Limb (tissue), 2 donors: ENCODE data around the gene NXN.

ENCODE experiments used
- DNase-seq, 2 donors: peaks; one replicate each; pipeline ENCODE4 v3.0.0-alpha.2; 2016; ENCODE audit errors: extremely low spot score in 2 of 2

The NXN gene

DNA sequence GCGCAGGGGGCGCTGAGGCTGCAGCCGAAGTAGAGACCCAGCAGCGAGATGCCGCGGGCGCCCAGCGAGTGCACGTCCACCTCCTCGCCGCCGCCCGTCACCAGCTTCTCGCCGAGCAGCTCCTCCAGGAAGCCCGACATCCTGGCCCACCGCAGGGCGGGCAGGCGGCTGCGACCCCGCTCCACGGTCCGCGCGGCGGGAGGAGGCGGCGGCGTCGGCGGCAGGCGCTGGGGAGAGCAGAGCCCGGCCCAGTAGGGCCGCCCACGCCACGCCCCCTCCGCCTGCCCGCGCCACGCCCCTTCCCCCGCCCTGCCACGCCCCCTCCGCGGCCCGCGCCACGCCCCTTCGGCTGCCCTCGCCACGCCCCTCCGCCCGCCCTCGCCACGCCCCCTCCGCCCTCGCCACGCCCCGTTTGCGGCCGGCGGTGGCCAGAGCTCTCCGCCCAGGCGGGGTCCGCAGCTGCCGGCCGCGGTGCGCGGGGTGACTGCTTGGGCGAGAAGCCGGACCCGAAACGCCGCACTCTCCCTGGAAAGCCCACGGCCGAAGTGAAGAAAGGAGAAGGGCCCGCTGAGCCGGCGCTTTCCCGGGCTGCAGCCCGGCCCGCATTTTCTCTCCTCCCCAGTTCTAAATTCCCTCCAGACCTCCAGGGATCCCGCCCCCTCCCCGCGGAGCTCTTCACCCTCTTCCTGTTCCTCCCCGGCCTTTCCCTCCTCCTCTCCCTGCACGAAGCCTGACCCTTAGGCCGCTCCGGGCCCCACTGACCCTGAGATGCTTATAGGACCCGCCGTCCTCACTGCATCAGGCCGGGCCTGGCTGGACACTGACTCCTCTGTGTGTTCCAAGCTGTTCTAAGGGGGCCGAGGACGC lies at the start of gene NXN:
Gene NXN, minus strand, starts transcription at position 238 of the 867 bp plus-strand sequence.
- peak; percentile 90 to 98 for DNase-seq

DNA sequence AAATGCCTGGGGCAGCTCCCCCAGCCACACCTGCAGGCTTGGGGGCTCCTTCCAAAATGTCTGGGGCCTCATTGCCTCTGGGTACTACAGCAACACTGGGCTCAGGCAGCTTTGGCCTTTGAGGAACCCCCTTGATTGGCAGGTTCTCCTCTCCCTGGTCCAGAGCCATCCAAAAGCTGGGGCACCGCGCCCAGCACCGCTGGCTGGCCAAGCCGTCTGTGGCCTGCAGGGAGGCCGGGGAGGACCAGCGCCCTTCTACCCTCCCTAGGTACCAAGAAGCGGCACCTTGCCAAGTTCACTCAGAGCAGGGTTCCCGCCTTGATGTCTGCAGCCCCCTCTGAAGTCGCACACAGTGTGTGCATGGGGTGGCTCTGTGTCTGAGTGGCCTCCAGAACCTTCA lies 47.5 kb upstream of the NXN start:
- no peak for DNase-seq

DNA sequence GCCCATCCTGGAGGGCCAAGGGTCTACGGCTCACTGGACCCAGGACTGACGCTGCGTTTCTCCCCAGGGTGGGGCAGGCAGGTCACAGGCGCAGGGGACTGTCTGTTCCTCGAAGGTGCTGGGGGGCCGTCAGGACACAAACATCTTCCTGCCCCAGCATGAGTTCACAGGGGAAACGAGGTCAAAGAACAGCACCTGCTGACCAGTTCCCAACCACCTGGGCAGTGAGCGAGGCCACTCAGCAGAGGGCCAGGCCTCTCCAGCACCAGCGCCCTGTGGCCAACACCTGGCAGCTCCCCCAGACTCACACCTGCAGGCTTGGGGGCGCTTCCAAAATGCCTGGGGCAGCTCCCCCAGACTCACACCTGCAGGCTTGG lies 47.0 kb upstream of the NXN start:
- DNase-seq: no peak

DNA sequence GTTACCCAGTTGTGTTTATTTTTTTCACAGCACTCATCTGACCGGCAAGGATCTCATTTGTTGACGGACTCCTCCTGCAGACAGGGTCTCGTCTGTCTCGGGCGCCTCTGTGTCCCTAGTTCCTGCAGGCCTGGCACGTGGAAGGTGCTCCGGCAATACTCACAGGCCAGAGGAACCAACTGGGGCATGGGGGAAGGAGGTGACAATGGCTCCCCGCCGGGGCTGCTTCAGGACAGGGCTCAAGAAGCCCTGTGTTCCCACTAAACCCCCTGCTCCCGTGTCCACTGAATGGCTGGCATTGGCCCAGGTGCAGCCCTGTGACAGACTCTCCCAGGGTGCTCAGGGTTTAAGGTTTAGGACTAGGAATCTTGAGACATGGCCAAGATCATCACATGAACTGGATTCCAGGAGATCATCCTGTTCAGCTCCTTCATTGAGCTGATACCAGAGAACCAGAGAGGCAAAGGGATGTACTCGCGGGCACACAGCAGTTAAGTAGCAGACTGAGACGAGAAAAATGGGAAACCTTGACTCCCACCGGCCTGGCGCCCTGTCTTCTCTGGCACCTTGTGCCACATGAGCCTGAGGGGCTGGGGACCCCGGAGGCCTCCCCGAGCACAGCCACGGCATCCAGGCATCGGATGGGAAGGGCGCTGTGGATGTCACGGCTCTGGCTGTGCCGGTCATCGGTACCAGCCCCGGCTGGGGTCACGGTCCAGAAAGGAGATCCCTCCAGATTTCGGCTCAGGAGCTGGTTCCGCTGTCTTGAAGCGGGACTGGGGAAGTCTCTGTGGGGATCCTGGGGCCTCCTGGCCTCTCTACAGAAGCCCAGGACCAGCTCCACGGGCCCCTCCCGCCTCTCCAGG lies 46.4 kb upstream of the NXN start:
- DNase-seq: no peak

DNA sequence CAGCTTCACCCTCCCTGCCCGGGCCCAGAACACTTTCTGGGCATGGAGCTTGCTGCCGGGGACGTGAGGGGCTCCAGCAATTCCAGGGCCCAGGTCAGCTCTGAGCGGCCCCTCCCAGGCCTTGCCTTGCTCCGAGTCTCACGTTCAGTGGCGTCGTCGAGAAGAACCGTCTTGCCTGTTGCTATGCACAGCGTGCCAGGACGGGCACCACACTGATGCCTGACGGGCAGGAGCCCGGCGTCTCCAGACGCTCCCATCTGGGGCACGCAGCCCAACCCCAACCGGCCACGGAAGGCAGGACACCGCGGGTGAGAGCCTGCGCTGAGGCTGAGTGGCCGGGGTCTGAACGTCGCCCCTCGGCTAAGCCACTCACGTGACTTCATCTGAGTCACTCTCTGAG lies 44.5 kb upstream of the NXN start:
- DNase-seq: no peak

DNA sequence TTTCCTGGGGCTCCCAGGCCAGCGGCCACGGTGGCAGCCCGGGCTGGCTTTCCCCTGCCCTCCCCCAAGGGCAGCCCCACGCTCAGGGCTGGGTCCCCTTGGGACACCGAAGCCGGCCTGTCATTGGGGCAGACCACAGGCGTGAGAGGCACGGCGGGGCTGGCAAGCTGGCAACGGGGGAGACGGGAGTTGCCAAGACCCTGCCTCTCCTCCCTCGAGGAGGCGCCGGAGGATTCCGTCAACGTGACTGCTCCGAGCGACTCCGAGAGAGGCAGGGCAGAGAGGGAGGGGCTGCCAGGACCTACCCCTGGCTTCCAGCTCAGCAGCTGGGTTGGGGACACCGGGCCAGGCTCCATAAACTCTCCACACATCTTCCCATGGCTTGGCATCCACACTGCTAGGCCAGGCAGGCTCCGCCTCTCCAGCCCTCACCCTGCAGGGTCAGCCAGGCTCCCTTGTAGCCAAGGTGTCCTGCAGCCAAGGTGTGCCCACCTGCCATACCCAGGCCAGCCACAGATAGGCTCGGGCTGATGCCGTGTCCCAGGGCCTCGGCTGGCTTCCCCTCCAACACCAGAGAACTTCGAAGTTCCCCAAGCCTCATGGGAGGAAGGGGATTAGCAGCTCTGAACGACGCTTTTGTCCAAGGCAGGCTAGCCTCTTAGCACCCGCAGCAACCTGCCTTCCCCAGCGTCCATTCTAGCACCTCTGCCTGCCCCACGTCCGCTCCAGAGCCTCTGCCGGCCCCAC lies 42.9 kb upstream of the NXN start:
- DNase-seq: no peak

DNA sequence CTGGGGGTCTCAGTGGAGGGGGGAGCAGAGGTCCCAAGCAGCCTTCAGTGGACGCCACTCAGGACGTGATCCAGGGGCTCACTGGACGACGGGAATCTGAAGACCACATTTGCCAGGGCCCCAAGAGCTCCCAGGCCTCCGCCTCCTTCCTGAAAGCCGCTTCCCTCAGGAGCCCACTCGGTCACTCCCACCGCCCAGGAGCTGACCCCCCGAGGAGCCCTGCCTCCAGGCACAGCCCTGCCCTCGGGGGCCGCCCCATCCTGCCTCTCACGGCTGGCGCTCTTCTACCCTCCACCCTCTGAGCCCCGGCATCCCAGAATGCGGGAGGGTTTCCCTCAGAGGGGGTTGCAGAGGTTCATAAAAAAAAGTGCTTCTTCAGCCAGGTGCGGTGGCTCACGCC lies 41.6 kb upstream of the NXN start:
- no peak for DNase-seq

DNA sequence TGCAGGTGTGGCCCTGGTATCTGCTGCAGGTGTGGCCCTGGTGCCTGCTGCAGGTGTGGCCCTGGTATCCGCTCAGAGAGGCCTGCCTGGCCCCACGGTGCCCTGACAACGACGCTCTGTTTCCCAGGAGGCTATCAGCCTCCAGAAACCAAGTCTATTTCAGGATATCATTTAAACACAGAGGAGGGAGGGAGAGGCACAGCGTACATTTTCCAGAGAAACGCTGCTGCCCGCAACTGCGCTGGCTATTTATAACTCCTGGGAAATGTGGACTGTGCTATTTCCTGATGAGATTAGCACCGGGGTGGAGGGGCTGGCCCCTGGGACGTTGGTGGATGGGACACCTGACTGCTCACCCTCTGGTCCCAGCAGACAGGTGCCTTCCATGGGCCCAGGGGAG lies 39.9 kb upstream of the NXN start:
- no peak for DNase-seq

DNA sequence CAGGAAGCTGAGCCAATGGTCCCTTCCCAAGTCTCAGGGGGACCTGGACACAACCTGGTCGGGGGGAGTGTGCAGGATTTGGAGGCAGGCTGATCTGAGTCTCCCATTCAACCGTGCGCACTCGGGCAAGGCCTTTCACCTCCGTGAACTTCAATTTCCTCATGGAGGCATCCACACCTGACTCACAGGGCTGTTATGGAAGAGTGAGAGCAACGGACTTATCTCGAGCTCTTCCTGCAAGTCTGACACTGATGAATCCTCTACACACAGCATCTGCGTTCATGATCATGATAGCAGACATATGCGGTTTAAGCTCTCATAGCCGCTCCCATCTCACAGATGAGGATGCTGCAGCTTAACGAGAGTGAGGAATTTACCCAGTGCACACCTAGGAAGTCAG lies 39.0 kb upstream of the NXN start:
- no peak for DNase-seq

DNA sequence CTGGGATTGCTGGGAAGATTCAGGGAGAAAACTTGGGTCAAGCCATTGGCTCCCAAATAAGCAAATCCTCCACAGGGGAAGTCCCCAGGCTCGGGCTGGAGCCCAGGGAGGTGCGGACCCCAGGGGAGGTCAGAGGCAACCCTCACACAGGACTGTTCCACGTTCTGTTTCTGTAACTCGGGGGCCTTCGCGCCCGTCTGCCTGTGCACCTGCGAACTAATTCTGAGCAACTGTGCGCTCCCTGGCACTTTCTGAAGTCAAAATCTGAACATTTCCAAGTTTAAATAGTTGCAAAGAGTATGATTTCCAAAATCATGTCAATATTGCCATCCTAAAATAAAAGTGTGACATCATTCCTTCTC lies 34.1 kb upstream of the NXN start:
- no peak for DNase-seq

DNA sequence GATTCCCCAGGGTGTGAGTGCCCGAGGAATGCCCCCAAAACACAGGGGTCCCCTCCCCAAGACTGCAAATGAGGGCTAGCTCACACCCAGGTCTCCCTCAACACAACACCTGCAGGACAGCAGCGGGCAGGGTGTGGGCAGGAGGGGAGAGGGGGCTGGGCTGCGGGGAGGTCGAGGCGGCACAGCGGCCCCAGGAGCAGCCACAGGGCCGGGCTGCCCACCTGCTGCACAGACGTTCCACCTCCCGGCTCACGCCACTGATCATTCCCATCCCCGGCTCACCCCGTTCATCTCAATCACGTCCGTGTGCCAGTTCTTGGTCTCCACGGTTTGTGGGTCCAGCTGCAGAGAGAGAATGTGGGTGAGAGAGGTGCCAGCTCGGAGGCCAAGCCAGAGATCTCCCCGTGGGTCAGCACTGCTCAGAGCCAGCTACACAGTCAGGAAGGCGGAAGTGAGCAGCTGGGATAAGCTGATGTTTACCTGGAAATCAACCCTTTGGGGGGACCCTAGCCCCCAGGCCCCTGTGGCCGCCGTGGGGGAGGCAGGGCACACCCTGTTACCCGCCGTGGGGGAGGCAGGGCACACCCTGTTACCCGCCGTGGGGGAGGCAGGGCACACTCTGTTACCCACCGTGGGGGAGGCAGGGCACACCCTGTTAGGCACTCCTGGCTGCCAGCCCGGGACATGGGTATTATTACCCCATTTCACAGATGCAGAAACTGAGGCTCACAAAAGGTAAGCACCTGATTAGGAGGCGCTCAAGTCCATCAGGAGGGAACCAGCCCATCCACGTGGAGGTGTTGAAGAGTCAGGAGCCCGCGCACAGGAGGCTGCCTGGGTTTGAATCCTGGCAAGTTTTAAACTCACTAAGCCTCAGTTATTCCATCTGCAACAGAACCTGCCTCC lies 33.5 kb upstream of the NXN start:
- no peak for DNase-seq

DNA sequence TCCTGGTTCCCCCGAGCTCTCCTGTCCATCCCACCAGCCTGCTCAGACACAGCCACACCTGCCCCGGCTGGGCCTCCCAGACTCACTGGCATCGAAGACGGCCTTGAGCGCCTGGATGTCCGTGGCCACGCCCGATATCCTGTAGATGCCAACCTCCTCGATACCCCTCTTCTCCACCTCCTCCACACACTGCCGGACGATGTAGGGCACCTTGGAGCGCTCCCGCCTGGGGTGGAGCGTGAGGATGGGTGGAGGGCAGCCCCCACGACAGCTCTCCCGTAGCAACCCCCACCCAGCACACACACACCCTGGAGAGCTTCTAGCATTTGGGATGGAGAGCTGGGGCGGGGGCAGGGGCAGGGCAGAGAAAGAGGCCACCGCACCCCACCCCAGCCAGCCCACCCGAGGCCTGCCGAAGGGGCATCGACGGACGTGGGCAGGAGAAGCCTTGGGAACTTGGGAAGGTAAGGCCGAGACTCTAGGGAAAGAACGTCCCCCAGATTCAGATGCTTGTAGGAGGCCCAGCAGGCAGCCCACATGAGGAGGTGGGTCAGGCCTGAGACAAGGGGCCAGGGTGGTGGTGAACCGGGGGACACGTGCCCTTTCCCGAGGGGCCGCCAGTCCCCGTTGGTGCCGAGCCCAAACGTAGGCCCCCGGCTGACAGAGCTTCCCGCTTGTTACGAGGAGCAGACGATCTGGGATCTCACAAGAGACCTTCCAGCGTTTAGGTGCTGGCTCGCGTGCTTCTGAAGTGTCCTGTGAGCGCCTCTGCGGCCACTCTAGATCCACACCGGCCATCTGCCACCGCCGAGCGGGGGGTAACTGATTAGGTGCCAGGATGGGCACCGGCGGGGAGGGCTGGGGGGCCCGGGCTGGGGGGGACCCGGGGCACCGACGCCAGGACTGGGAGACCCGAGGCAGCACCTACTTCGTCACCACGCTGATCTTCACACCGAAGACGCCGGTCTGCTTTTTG lies 32.5 kb upstream of the NXN start:
- no peak for DNase-seq

DNA sequence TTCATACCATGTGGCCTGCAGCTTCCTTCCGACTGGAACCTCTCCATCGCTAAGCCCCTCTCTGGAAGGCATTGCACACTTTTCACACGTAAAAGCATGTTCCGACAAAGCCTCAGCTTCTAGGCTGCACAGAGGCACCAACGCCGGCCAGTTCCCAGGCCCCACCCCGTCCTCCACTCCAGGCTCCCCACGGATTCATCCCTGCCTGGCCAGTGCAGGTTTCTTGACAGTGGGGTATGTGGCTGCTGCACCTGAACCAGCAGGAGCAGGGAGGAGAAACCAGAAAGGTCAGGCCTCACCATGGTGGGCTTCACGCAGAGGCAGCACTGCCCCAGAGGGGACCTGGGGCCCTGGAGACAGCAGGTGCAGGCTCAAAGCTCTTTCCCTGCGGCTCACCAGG lies 31.6 kb upstream of the NXN start:
- no peak for DNase-seq

DNA sequence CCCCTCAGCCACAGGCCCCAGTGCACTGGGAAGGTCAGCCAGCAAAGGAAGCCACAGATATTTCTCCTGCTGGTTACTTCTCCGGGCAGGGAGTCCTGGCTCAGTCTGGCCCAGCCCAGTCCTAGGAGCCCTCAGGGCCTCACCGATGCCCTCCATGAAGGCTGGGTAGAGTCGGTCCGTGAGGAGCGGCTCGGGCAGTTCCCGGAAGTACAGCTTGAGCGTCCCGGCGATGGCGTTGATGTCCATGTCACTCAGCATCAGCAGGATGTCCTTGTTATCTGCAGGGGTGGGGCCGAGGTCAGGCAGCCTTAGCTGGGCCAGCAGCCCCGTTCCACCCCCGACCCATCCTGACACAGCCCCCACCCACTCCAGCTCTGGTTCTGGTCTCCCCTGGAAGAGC lies 31.0 kb upstream of the NXN start:
- DNase-seq: peak in 1 of 2 donors; percentile 16

DNA sequence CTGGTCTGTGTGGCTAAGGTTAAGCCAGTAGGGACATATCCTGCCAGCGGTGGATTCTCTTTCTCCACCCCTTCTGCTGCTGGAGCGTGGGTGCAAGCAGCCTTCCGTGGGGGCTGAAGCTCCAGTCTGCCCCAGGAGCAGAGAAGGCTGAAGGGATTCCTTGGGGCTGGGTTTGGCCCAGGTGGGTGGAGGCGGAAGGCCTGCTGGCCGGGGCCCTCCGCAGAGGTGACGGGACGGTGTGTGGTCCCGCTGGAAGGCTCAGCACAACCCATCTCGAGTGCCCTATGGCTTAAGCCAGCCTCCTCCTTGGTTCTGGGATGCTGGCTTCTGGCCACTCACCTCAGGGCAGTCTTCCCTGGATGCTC lies 30.5 kb upstream of the NXN start:
- DNase-seq: no peak

DNA sequence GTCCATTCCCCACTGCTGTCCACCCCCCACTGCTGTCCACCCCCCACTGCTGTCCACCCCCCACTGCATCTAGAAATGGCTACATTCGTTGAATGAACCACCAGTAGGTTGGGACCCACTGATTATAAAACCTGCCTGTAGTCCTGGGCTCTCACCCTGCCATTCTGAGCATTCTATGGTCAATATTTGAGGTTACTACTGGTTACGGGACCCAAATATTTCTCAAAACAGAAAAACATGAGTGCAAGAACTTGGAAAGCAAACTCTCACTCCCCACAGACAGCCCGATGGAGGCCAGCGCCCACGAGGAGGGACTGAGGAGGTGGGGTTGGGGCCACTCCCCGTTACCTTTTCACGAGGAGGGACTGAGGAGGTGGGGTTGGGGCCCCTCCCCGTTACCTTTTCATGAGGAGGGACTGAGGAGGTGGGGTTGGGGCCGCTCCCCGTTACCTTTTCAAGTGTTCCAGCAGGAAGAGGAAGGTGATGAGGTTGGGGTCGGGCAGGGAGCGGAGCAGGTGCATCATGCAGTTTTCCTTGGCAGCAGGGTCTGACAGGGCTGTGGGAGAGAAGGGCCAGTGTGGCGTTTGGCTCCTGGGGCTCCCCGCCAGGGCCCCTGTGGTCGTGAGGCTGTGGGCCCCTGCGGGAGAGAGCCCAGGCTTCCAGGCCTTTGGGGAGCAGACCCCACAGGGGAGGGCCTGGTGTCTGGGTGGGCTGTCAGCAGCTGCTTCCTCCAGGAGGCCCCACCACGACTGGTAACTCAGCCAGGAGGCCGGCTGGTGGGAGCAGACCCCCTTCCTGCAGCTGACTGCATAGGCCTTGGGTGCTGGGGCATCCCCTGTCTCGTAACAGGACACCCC lies 29.9 kb upstream of the NXN start:
- DNase-seq: no peak

DNA sequence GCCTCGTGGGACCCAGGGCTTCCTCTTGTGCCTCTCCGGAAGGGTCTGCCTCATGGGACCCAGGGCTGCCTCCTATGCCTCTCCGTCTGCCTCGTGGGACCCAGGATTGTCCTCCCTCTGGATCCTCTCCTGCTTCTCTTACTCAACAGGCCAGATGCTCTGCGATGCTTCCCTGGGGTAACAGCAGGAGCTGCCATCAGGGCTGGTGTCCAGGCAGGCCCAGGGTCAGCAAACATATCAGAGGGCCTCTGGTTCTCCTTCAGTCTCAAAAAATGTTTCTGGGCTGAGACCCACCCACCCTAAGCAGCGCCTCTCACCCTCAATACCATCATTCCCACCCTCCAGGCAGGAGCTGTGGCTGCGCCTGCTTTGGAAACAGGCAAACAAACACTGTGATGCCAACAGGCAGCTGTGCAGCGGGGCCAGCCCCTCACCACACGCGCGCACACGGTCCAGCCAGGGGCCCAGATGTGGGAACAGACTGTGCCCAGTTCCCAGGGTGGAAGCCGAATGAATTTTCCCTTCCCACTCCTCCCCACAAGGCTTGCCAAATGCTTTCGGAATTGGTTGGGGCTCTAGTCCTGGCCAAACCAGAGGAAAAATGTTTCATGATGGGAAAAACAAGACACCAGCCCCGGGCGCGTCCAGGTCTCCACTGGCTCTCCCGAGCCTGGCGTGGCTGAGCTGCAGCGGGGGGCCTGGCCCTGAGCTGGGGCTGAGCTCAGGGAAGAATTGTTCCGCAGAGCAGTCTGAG lies 28.6 kb upstream of the NXN start:
- peak in 1 of 2 donors; percentile 79 for DNase-seq

DNA sequence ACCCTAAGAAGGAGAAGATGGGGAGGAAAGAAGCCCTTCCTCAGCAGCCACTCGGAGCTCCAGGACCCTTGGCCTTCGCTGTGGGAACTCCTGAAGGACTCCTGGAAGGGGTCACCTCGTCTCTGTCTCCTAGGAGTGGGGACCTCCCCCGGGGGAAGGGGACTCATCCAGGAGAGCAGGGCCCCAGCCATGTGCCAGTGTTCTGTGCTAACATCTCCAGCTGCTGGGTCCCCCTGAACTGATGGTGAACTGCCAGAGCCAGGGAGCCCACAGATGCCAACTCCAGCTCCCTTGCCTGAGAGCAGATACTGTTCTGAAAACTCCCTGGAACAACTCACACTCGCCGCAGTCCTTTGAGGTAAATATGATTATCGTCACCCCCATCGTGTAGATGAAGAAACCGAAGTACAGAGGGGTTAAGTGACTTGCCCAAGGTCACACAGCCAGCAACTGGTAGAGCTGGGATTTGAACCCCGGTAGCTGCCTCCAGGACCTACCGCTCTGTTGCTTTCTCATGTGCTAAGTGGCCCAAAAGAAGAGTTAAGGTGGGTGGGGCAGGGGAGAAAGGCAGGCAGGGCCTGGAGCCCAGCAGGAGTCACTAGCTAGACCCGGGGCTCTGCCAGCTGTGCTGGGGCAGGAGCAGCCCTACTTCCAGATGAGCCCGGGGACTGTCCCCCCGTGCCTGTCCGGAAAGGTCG lies 27.9 kb upstream of the NXN start:
- no peak for DNase-seq
